ENCODE results near the gene ZNF70.

DNA sequence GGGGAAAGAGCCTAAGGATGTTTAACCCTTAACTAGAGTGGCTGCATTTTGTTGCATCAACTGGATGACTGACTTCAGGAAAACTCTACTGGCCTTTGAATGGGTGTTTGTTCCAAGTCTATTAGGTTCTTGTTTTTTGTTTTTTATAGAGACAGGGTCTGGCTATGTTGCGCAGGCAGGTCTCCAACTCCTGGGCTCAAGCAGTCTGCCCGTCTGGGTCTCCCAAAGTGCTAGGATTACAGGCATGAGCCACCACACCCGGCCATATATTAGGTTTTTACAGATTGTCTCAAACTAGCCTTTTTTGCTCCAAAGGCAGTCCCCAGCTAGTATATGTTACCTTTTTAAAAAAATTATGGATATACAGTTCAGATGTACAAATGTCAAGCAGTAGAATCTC is 37.0 kb upstream of the ZNF70 start:
- TF ChIP-seq POLR2A (IDR thresholded peaks at IDR 0.05; ENCODE audit: low read length) (no peak), GATA1 (IDR thresholded peaks at IDR 0.05; ENCODE audit: low read depth, low read length) (no peak)

All from erythroblast (primary cell).